GM20000 (cell line): ENCODE data around the gene EEIG1.

Experiments used
- DNase-seq: peaks from one replicate; pipeline ENCODE4 v3.0.0; 2012; ENCODE audit warnings: low spot score
- CTCF ChIP-seq: IDR thresholded peaks from 2 replicates; pipeline ENCODE4 v1.5.1; 2012; ENCODE audit warnings: mild to moderate bottlenecking, control low read depth; ENCODE audit errors: extremely low read depth, missing control alignments

Gene EEIG1

GRCh38 chr9:128007566-128008138 lies 26.9 kb upstream of the EEIG1 start:
- peak; percentile 63 for DNase-seq
- TF ChIP-seq CTCF, result no peak

GRCh38 chr9:128006332-128006996 lies 25.7 kb upstream of the EEIG1 start:
- no peak for DNase-seq
- TF ChIP-seq CTCF, result no peak

GRCh38 chr9:128005923-128006322 lies 25.1 kb upstream of the EEIG1 start:
- DNase-seq, result no peak
- TF ChIP-seq CTCF, result no peak

GRCh38 chr9:128003966-128004604 lies 23.3 kb upstream of the EEIG1 start:
- no peak for TF ChIP-seq CTCF

GRCh38 chr9:128002959-128003358 lies 22.2 kb upstream of the EEIG1 start:
- DNase-seq, result no peak
- no peak for TF ChIP-seq CTCF

More at GRCh38 chr9:128003966-128004604, 23.3 kb upstream of the EEIG1 start:
- DNase-seq, result no peak

- TF ChIP-seq CTCF, result no peak
- no peak for DNase-seq
Observed at GRCh38 chr9:128001779-128002298, 21.1 kb upstream of the EEIG1 start.

GRCh38 chr9:128001151-128001778 lies 20.5 kb upstream of the EEIG1 start:
- no peak for TF ChIP-seq CTCF
- no peak for DNase-seq
